HG02798 (cell line): ENCODE measurements around the gene IFNG-AS1.

Source experiments
- ATAC-seq: cut with Tn5 transposase; IDR thresholded peaks from one replicate; pipeline ENCODE4 v1.9.1; 2021; ENCODE audit warnings: mild to moderate bottlenecking; ENCODE audit not compliant: unreplicated experiment, poor library complexity

Gene IFNG-AS1

DNA sequence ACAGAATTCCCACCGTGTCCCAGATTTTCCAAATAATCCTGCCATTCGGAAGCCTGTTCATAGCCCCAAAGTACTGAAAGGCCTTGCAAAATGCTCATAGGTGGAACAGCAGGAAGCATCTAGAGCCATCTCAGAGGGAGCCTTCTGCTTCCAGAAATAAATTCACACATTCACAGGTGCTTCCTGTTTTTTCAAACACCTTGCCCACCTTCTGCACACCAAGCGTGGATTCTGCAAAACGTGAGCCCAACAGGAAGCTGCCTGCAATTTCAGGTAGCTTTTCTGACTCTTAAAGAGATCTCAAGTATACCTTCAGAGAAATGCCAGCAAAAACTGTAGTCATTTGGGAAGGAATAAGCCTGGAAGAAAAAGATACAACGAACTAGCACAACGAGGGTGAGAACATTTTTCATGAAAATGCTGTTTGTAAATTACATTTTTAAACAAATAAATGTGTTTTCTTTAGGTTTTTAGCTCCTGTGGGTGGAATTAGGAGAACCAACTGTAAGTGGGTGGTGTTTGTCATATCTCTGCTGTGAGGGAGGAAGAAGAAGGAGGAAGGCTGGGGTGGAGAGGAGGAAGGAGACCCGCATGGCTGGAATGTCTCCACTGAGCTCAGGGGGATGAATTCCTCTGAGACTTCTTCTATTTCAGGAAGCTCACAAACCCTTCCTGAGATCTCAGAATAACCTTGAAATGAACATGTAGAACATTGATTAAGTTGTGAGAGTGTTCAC lies at the start of gene IFNG-AS1:
Gene IFNG-AS1, plus strand, starts transcription at position 264 of the 737 bp plus-strand sequence.
- peak; percentile 41 for ATAC-seq

DNA sequence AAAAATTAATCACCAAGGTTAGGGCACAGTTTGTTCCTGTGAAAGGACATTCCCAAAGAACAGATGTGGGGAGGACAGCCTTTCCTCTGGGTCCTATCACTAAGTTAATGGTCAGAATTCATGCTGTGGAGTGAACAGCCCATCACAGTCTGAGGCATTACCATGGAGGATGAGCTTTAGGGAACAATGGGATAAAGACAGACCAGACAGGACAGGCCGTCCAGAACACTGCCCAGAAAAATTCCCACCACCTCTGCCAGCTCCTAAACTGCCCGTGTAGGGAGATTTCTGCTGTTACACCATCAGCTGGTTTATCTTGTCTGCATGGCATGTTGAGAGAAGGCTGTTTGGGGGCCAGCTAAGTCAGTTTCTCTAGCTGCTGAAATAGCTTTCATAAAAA lies 49.6 kb upstream of the IFNG-AS1 start:
- no peak for ATAC-seq

DNA sequence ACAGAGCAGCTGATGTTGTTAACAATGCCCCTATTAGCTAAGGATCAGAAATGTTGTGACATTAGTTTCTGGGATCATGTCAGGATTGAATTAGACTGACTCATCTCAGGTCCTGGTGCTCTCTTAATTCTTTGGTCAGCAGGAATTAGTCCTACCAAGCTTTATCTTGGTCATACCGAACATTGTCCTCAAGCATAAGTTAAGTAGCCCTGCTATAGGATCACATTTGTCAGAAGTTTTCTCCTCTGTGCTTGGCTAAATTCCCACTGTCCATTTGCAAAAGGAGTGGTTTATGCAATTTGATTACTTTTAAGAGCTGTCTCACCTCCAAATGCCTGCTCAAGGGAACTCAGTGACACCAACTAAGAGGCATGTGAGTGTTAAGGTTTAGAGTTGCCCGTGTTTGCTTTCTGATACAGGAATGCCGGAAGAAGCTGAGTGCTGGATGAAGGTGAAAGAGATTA lies 48.4 kb upstream of the IFNG-AS1 start:
- ATAC-seq, result no peak

DNA sequence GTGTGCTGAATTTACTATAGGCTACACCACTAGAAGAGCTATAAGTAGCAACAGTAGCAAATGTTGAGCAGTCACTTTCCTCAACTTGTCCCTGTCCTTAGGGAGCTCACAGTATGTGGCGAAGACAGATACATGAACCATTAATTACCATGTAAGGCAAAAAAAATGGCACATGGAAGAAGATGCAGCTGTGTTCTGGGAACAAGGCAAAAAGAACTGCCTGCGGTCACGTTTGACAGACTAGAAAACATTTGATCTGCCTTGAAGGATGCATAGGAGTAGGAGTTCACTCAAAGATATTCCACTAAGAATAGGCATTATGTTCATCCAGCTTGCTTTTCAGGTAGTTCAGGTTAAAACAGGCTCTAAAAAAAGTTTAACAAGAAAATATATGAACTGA lies 46.5 kb upstream of the IFNG-AS1 start:
- no peak for ATAC-seq

DNA sequence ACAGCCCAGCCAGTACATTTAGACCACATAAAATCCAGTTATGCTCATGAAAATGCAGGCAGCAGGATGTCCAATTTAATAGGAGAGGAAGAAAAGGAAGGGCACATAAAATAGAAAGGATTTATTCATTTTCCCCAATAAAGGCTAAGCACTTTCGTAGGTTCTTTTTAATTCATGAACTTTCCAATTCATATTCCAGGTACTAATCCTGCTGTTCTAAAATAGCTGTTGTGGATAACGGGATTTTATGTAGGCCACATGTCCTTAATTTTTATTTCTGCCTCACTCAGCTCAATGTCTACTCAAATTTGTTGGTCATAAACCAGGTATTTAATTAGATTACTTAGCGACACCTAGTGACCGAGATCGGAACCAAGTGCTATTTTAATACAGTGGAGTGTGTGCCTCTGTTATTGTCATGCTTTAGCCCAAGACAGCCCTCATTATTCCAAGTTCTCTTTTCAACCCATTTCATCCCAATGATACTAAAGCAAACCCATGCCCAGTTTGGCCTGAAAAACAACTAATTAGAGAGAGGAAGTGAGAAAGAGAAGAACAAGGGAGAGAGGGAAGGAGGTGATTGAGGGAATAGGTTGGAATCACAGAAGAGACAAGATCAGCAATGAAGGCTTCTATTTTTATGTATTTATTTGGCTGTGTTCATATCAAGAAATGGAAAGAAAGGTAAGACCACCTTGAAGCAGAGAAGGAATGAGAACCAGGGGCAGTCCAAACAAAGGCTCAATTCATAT lies 45.9 kb upstream of the IFNG-AS1 start:
- peak; percentile 79 for ATAC-seq

DNA sequence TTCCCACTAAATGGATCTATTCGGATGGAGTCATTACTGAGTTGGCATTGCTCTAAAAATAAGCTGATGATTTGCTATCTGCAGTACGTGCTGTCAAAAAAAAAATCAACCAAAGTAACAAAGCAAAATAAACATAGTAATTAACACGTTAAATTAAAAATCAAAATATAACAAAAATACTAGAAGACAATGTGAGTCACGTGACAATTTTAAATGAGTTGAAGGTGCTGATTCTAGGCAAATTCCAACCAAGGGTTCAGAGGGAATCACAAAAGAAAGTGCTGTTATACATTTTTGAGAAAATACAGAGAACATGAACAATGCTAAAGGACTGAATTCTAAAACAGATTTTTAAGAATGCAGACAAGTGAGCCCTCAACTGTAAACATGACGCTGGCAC lies 45.2 kb upstream of the IFNG-AS1 start:
- no peak for ATAC-seq

DNA sequence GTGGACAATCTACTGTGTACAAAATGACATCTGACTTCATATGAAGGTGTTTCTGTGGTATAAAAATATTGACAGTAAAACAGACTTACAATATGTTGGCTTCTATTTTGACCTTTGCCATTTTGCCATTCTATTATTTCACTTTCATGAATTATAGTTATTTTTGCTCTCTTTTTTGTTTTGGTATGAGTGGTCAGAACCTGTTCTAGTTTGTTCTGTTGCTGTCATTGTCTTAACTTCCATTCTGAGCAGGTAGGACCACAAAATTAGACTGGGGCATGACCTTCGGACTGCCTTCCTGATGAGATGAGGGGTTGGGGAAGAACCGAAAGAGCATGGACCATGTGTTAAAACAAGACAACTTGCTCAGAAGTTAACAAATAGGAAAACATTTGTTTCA lies 36.5 kb upstream of the IFNG-AS1 start:
- peak; percentile 84 for ATAC-seq

DNA sequence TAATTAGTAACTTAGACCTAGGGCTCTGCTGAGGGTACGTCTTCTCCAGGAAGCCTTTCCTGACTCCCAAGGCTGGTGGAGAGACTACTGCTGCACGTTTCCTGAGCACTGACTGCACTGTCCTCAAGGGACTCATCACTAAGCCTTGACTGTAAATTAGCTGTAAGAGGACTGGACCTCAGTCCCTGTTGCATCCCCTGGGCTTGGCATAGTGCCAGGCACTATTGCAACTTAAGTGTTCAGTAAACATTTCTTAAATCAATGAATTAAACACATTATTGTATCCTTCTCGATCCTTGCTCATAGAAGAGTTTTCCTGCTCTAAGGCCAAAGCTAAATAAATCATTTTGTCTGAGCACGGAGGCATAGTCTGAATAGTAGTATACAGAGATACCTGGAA lies 31.9 kb upstream of the IFNG-AS1 start:
- no peak for ATAC-seq

DNA sequence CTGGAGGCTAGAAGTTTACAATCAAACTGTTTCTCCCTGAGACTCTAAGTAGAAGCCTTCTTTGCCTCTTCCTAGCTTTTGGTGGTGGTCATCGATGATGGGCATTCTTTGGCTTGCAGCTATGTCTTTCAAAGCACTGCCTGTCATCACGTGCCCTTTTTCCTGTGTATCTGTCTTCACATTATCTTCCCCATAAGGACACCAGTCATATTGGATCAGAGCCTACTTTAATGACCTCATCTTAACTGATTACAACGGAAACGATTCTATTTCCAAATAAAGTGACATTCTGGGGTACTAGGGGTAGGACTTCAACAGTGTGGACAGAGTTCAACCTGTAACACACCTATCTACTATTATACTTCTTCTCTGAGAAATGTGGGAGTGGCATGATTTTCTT lies 31.1 kb upstream of the IFNG-AS1 start:
- ATAC-seq, result no peak

DNA sequence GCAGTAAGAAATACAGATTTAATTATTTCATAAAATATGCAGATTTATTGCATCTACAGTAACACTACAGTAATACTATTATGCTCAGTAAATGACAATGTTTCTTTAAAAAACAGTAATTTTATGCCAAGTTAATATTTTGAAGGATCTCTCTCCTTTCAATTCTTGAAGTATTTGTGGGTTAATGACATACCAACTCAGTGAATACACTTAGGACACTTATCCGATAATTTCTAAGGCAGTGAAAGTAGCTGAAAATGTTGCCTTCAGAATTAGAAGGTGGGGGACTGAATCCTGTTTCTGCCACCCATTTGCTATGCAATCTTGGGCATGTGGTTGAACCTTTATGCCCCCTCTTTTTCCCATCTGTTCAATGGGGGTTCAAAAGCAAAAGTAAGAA lies 24.8 kb upstream of the IFNG-AS1 start:
- ATAC-seq, result no peak

DNA sequence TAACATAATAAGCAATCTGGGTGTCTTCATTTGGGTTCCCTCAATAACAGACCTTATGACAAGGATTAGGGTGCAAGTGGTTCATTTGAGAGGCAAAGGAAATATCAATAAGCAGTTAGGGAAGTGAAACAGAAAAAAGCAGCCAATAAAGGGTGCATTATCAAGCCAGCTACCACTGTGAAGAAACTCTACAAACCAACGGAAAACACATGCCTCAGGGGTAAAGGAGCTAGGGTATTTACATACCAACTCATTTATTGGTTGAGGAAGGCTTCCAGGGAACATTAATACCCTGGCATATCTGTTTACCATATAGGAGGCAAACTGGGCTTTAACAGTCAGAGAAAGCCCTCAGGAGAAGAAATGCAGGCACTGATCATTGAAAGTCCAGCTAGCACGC lies 22.7 kb upstream of the IFNG-AS1 start:
- ATAC-seq, result no peak

DNA sequence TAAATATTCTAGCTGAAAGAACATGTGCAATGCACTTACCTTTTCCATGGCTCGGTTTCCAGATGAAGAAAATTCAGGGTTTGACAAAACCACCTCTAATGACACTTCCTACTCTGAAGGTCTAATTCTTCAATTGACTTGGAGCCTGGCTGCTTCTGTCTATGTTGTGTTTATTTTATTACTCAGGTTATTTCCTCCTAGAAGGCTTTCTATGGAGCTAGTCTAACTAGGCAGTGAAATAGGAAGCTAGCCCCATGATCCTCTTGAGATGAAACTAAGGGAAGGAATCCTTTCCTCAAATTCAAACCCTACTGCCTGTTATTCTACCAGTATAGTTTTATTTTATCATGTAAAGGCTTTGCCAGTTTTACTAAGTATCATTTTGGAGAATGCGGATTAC lies 20.9 kb upstream of the IFNG-AS1 start:
- no peak for ATAC-seq

DNA sequence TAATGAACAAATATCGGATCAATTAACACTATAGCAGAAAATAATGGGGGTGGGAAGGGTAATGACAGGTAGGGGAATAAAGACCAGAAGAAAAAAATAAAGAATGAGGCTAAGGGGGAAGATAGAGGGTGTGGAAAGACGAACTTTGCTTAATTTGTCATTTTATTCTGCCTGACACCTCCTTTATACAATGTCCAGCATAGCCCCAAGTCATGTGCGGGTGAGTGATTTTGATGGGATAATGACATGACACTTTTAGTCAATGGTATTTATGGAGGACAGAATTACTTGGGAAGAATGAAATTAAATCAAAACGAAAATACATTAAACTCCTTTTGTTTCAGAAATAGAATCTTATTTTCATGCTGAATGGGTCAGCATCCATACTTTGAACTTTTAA lies 20.5 kb upstream of the IFNG-AS1 start:
- ATAC-seq, result no peak

DNA sequence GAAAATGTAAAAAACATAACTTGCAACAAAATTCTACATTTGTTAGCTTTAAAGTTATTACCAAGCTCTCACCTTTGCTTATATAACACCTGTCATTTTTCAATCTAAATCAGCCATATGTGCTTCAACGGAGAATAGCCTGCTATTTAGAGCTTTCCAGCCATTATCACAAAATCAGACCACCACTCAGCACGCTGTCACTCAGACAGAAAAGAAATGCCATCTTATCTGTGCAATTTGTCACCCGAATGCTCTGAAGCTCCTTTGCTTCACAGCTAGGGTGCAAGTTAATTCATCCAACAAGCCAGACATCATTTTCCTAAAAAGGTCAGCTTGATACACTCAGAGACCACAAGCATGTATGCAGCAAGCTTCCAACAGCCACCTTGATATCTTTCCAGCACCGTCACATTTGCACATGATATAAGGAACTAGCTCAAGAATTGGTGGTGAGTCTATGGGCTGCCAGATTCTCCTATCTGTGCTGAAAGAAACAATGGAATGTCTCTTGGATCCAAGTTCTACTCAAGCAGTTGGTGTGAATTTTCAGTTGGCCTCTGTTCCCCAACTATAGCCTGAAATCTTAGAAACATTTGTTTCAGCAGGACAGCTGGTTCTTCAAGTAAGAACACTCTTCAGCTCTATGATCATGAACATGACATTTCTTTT lies 20.0 kb upstream of the IFNG-AS1 start:
- ATAC-seq, result no peak

DNA sequence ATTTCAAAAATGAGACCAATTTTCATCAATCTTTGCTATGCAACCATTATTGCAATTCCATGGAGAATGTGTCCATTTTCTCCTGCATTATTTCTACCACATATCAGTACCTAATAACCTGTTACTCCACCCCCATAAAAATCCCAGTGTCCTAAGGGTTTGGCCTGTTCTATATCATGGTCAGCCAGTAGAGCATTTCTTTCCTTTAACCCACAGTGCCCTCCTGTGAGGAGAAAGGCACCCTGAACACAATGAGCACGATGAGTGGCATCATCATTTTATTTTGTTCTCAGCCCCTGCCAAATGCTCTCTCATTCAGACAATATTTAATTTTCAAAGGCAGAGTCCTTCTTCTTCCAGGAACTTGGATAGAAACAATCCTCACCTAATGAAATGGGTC lies 11.6 kb upstream of the IFNG-AS1 start:
- no peak for ATAC-seq

DNA sequence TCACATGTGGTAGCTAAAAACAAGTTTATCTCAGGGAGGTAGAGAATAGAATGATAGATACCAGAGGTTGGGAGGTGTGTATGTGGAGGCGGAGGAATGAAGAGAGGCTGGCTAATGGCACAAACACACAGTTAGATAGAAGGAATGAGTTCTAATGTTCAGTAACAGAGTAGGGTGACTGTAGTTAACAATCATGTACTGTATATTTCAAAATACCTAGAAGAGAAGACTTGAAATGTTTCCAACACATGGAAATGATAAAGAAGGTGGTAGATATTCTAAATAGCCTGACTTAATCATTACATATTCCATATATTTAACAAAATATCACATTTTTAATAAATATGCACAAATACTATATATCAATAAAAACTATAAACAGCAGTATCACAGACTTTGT lies 8.9 kb upstream of the IFNG-AS1 start:
- no peak for ATAC-seq

DNA sequence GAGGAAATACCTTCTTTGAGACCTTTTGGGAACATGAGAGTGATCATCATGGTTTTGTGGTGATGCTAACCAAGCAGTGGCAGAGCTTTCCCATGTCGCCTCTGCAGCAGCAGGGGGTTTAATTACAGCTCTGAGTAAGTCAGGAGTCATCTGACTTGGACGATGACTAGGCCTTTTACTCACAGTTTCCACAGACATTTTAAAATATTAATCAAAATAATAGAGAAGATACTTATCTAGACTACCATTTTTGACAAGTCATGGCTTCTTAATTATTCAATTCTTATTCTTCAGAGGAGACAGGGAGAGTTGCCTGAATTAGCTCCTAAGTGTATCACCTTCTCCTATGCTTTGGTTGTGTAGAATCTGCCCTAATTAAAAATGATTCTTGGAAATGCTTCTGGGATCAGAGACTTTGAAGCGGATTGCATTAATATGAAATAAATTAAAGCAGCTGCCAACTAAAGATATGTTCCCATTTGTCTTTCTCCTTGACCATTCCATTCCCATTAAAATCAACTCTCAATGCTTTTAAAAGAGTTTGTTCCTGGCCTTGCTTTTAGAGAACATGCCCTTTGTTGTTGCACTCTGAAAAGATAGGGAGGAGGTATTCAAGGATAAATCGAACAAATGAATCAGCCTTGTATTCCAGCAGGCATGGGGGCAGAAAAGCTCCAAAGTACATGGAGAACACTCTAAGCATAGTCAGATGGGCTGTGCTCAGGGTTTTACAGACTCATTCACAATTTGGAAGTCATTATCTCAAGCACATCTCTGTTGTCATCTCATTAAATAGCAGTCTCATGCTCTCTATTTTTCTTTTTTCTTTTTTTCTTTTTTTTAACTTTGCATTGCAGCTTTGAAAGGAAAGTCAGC lies 7.7 kb upstream of the IFNG-AS1 start:
- ATAC-seq, result no peak

DNA sequence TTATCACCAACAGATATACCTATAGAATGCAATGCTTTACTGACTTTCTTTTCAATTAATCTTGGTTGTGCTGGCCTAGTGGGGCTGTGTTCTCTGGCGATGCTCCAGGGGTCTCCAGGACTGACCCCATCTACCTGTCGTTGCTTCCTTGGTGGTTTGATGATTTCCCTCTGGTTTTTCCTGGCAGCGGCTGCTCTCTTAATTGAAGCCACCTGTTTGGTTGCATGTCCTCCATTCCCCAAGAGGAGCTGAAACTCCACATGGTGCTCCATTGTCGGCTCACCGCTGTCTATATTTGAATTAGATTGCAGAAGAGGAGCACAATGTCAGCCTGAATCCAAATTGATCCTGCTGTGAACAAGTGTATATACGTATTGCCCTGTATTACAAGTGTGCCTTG lies 7.1 kb upstream of the IFNG-AS1 start:
- ATAC-seq, result no peak

DNA sequence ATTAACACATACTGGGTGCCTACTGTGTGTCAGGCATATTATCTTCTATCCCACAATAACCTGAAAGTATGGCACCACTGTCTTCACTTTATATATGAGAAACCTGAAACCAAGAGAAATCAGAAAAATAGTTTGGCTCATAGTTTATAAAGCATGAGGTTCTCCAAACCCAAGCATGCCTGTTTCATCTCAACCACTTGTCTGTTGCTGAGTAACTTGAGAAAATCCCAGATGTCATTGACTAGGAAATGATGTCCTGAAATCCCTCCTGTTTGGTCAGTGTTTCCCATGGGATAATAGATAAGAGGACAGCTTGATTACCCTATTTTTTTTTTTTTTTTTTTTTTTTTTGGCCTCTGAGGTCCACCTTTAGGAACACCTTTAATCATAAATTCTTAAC lies 2.6 kb upstream of the IFNG-AS1 start:
- no peak for ATAC-seq

DNA sequence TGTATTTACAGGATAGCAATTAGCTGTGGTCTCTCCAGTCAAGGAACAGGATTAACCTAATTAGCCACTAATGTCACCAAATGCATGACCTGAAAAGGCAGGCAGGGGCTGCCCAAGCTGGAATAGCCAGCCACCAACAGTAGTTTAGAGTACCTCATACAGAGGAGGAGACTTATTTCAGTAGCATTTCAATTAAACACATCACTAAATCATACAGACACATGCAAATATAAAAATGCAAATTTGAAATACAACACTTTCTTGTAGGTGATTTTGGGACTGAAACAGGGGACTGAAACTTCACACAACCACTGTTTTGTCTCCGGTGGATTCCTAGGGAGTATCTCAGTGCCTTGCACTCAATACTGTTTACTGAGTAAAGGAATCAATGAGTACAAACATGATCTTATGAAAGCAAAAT lies 636 bp upstream of the IFNG-AS1 start:
- peak; percentile 82 for ATAC-seq
